H1 (cell line): Measurements from ENCODE around the gene MAMSTR. TPM values are rescaled to one million over a fixed set of nuclear protein-coding genes. Genes with fewer than 3 reads are reported as not detected.

Source experiments
- EP300 ChIP-seq, 2 experiments: IDR thresholded peaks; 1 replicate in 1 of 2; 2 replicates in 1 of 2; pipeline ENCODE4 v1.6.1; 2011 to 2012; ENCODE audit warnings: low read depth in 2 of 2, low read length in 2 of 2, mild to moderate bottlenecking in 2 of 2, borderline replicate concordance in 1 of 2, inconsistent platforms in 1 of 2, moderate library complexity in 1 of 2
- JUN ChIP-seq: IDR thresholded peaks from 2 replicates; pipeline ENCODE4 v1.6.1; 2011; ENCODE audit warnings: low read depth, mild to moderate bottlenecking, improper control_type of control experiment, low read length
- JUND ChIP-seq: IDR thresholded peaks from 2 replicates; pipeline ENCODE4 v1.6.1; 2011; ENCODE audit warnings: mild to moderate bottlenecking, improper control_type of control experiment, low read length
- POLR2A ChIP-seq, 2 experiments: IDR thresholded peaks; 1 replicate in 1 of 2; 2 replicates in 1 of 2; pipeline ENCODE4 v1.6.1; 2011; ENCODE audit warnings: low read depth in 2 of 2, low read length in 2 of 2, mild to moderate bottlenecking in 2 of 2; ENCODE audit errors: control extremely low read depth in 1 of 2
- RXRA ChIP-seq: IDR thresholded peaks from 2 replicates; pipeline ENCODE4 v1.6.1; 2011; ENCODE audit warnings: low read depth, mild to moderate bottlenecking, low read length, moderate library complexity; ENCODE audit not compliant: insufficient read depth
- TAF7 ChIP-seq: optimal IDR thresholded peaks from 2 replicates; pipeline ENCODE3; 2011; ENCODE audit warnings: low read depth, mild to moderate bottlenecking, inconsistent platforms, low read length, moderate library complexity, borderline replicate concordance
- polyA plus RNA-seq, 7 experiments: library from polyadenylated mRNA; depleted of rRNA in 3 of 7; stranded (reverse) in 5 of 7; unstranded in 2 of 7; fragments of >200 nt in 5 of 7; fragments of 200-250 nt in 2 of 7; gene quantifications; 1 replicate in 5 of 7; 2 replicates in 1 of 7; 4 replicates in 1 of 7; pipeline versions ENCODE4 v1.2.1 to v1.2.3, GENCODE V29; 2011 to 2013; ENCODE audit warnings: missing spikeins in 2 of 7, mixed read lengths in 2 of 7
- total RNA-seq: library from RNA; stranded (reverse); fragmentation: NEBNext Ultra II Directional; extraction: Animal tissue kit (Norgen Biotek cat#: 25700); gene quantifications from 2 replicates; pipeline ENCODE4 v1.2.1, GENCODE V29; 2021
- TF ChIP-seq, protein P1 (sequence below): fragments of 300-600 bp; sonication (generic); IDR thresholded peaks from 2 replicates; pipeline ENCODE4 v1.7.1; 2012; ENCODE audit warnings: low read length, moderate library complexity, mild to moderate bottlenecking, inconsistent platforms; ENCODE audit not compliant: insufficient replicate concordance
- TF ChIP-seq, protein P2 (sequence below): IDR thresholded peaks from 2 replicates; pipeline ENCODE4 v1.6.1; 2012; ENCODE audit warnings: inconsistent platforms

MAMSTR gene
- total and polyA plus RNA-seq, 2 of the 8 experiments (the other 6 are each of a cell fraction or from before 2014, with no cell fraction given): 2.0 to 2.3 TPM

DNA sequence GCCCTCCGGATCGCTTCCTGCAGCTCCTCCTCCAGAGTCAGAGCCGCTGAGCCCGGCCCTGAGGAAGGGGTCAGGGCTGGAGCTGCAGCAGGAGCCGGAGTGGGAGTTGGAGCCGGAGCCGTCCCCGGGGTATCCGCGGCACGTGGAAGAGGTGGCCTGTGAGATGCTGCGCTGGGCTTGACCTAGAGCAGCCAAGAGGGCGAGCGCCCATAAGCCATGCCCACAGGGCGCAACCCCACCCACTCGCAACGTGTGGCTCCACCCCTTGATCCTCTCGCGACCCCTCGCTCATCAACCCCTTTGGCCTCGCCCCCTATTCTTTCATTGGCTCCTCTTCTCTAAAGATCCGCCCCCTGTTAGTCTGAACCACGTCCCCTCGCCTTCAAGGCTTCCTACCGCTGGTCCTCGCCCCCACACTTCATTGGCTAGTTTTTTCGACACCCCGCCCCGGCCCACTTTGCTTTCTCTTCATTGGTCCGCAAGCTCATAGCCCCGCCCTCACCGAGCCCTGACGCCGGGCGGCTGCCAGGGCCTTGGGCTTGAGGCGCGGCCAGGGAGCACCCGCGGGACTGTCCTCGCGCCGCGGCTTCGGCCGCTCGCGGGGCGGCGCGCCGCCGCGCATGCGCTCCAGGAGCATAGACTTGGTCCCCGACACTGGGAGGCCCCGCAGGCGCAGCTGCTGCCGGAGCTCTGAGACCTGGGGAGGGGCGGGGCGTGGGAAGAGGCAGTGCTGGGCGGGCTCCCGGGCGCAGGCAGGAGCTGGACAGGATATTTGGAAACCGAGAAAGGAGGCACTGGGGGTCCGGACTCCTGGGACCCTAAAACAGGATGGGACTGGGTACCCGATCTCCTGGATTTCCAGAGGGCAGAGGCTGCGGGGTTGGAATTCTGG, 5.4 kb downstream of the MAMSTR start (continued):
- TF ChIP-seq, protein P1, sequence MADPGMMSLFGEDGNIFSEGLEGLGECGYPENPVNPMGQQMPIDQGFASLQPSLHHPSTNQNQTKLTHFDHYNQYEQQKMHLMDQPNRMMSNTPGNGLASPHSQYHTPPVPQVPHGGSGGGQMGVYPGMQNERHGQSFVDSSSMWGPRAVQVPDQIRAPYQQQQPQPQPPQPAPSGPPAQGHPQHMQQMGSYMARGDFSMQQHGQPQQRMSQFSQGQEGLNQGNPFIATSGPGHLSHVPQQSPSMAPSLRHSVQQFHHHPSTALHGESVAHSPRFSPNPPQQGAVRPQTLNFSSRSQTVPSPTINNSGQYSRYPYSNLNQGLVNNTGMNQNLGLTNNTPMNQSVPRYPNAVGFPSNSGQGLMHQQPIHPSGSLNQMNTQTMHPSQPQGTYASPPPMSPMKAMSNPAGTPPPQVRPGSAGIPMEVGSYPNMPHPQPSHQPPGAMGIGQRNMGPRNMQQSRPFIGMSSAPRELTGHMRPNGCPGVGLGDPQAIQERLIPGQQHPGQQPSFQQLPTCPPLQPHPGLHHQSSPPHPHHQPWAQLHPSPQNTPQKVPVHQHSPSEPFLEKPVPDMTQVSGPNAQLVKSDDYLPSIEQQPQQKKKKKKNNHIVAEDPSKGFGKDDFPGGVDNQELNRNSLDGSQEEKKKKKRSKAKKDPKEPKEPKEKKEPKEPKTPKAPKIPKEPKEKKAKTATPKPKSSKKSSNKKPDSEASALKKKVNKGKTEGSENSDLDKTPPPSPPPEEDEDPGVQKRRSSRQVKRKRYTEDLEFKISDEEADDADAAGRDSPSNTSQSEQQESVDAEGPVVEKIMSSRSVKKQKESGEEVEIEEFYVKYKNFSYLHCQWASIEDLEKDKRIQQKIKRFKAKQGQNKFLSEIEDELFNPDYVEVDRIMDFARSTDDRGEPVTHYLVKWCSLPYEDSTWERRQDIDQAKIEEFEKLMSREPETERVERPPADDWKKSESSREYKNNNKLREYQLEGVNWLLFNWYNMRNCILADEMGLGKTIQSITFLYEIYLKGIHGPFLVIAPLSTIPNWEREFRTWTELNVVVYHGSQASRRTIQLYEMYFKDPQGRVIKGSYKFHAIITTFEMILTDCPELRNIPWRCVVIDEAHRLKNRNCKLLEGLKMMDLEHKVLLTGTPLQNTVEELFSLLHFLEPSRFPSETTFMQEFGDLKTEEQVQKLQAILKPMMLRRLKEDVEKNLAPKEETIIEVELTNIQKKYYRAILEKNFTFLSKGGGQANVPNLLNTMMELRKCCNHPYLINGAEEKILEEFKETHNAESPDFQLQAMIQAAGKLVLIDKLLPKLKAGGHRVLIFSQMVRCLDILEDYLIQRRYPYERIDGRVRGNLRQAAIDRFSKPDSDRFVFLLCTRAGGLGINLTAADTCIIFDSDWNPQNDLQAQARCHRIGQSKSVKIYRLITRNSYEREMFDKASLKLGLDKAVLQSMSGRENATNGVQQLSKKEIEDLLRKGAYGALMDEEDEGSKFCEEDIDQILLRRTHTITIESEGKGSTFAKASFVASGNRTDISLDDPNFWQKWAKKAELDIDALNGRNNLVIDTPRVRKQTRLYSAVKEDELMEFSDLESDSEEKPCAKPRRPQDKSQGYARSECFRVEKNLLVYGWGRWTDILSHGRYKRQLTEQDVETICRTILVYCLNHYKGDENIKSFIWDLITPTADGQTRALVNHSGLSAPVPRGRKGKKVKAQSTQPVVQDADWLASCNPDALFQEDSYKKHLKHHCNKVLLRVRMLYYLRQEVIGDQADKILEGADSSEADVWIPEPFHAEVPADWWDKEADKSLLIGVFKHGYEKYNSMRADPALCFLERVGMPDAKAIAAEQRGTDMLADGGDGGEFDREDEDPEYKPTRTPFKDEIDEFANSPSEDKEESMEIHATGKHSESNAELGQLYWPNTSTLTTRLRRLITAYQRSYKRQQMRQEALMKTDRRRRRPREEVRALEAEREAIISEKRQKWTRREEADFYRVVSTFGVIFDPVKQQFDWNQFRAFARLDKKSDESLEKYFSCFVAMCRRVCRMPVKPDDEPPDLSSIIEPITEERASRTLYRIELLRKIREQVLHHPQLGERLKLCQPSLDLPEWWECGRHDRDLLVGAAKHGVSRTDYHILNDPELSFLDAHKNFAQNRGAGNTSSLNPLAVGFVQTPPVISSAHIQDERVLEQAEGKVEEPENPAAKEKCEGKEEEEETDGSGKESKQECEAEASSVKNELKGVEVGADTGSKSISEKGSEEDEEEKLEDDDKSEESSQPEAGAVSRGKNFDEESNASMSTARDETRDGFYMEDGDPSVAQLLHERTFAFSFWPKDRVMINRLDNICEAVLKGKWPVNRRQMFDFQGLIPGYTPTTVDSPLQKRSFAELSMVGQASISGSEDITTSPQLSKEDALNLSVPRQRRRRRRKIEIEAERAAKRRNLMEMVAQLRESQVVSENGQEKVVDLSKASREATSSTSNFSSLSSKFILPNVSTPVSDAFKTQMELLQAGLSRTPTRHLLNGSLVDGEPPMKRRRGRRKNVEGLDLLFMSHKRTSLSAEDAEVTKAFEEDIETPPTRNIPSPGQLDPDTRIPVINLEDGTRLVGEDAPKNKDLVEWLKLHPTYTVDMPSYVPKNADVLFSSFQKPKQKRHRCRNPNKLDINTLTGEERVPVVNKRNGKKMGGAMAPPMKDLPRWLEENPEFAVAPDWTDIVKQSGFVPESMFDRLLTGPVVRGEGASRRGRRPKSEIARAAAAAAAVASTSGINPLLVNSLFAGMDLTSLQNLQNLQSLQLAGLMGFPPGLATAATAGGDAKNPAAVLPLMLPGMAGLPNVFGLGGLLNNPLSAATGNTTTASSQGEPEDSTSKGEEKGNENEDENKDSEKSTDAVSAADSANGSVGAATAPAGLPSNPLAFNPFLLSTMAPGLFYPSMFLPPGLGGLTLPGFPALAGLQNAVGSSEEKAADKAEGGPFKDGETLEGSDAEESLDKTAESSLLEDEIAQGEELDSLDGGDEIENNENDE: no peak
- TF ChIP-seq JUND: no peak
- TF ChIP-seq POLR2A (IDR thresholded peaks at IDR 0.05; ENCODE audit: control extremely low read depth in 1 of 2, low read depth in 2 of 2, low read length in 2 of 2): no peak
- TF ChIP-seq, protein P2, sequence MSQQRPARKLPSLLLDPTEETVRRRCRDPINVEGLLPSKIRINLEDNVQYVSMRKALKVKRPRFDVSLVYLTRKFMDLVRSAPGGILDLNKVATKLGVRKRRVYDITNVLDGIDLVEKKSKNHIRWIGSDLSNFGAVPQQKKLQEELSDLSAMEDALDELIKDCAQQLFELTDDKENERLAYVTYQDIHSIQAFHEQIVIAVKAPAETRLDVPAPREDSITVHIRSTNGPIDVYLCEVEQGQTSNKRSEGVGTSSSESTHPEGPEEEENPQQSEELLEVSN: no peak
- TF ChIP-seq EP300 (IDR thresholded peaks at IDR 0.05; ENCODE audit: borderline replicate concordance in 1 of 2, low read depth in 2 of 2, low read length in 2 of 2): no peak
- TF ChIP-seq JUN: no peak
- TF ChIP-seq TAF7: no peak
- TF ChIP-seq RXRA: no peak
